HUDEP-2 (cell line): ENCODE results near the gene EFNA3.
A peak's percentile ranks its signal among the peaks of the same experiment; 100 is the strongest.

Source experiments
- DNase-seq, 76 experiments: peaks; one replicate each; lab custom pipeline; 2025; ENCODE audit not compliant: unreplicated experiment in 76 of 76; lab: John Stamatoyannopoulos, UW

The EFNA3 gene, protein sequence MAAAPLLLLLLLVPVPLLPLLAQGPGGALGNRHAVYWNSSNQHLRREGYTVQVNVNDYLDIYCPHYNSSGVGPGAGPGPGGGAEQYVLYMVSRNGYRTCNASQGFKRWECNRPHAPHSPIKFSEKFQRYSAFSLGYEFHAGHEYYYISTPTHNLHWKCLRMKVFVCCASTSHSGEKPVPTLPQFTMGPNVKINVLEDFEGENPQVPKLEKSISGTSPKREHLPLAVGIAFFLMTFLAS

GRCh38 chr1:155078469-155079209 is at the start of gene EFNA3:
TSS of gene EFNA3 (plus strand) at chr1:155078837. CDS start at chr1:155078942, 105 bp downstream.
- DNase-seq: peak in 54 of 76 experiments; percentile 11 to 73 (median 54)

DNA sequence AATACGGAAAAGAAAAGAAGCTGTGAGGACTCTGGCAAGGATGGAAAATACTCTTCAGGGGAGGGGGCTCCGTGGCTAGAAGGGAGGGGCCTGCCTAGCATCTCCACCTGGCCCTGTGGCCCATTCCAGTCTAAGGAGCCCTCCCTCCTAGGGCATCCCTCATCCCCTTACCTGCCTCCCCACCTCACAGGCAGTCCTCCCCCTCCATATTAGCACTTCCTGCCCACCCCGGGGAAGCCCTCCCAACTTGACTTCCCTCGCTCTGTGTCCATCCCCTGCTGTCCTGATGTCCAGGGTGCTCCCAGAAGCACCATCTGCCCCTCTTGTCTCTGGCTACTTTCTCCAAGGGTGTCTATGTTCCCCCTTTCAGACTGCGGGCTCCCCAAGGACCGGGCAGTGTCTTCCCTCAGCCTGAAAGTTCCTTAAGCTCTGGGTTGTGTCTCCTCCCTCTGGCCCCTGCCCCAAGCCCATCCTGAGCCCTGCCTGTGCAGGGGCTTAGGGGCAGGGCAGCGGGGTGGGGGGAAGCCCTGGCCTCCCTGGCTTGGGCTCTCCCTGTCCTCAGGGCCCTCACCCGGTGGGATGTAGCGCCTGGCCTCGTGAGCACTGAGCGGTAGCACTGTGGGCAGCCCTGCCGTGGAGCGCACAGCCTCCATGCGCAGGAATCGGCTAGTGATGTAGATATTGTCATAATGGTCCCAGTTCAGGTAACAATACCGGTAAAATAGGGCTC is 49.0 kb upstream of the EFNA3 start:
- DNase-seq: no peak

- DNase-seq: no peak
Observed at GRCh38 chr1:155030243-155030795, 48.3 kb upstream of the EFNA3 start.

DNA sequence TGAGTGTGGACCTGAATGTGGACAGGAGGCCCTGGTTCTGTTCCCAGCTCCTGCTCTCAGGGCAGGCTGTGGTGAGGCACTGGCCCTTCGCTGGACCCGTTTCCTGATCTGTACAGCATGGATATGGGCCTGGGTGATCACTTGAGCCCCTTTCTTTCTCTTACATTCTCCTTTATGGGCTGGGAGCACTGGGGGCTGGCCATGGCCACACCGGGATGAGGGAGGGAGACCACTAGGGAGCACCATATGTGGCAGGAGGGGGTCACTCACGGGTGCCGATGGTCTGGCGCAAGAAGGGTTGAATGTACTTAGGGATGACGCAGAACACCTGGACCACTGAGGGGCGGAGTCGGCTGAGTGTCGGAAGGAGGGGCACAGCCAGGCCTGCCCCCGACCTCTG is 47.7 kb upstream of the EFNA3 start:
- DNase-seq: no peak

- DNase-seq: no peak
Observed at GRCh38 chr1:155032886-155033285, 45.8 kb upstream of the EFNA3 start.

DNA sequence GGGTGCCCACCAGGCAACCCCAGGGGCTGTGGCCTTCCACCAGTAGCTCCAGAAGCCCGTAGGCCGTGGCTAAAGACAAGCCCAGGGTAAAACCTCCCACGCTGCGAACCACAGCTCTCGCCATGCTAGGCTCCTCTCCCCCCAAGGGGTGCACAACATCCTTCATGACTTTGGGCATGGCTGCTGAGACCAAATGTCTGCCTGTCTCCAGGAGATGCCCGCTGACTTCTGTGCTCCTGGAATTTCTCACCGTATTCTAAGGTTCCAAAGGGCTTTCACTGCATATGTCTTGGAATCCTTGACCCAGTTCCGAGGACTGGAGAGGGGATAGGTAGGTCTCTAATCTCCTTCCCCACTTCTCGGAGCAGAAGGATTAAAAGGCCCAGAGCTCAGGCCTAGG is 45.1 kb upstream of the EFNA3 start, which contains the start of the genes DCST1 and DCST2:
Gene DCST1 (plus strand): TSS at position 301 of the 400 bp plus-strand sequence. CDS start 213 bp downstream, outside the sequence.
Gene DCST2 (minus strand): TSS at position 258 of the 400 bp plus-strand sequence. CDS start 80 bp downstream, at position 178.
- no peak for DNase-seq

DNA sequence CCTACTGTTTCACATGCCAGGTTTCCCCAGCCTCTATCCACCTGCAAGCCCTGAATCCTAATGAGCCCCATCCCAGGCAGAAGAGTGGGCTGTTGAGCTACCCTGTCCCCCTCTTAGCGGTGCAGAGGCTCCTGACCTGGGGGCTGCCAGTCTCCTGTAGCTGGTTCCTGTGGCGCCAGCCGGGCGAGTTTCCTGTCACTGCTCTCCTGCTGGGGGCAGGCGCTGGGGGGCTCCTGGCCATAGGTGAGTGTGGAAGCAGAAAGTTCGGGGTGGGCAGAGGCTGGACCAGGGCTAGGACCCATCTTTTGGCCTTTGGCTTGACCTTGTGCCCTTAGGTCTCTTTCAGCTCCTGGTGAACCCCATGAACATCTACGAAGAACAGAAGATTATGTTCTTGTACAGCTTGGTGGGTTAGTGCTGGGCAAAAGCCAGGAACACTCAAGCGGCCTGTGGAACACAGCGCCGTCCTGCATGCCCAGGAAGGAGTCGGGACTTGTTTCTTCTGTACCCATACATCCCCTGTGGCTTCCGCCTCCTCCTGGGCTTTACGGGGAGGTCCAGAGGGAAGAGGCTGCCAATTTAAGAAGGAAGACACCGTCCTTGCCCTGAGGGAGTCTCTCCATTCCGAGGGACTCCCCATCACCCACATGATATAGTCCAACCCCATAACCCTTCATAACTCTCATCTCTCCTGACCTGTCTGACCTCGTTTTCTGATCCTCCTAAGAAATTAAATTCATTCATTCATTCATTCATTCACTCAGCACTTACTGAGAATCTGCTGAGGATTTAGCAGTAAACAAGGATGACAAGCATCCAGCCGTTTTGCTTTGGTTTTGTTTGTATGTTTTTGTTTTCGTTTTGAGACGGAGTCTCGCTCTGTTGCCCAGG is 44.1 kb upstream of the EFNA3 start:
- DNase-seq: no peak

- no peak for DNase-seq
Observed at GRCh38 chr1:155035936-155036335, 42.7 kb upstream of the EFNA3 start.

DNA sequence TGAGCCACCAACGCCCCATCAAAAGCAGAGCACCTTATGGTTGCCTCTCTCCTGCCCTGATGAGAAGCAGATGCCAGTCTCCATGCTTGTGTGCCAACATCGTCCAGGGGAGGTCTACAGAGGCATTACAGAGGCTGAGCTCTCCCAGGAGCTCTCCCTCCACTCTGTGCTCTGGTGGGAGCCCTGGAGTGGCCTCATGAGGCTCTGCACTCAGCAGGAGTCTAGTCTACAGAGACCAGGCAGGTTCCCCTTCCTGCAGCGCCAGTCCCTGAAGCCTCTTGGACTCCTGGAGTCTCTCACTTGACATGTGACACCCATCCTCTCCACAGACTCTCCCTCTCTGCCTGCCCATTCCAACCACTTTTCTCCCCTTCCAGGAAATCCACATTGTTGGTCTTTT is 41.6 kb upstream of the EFNA3 start:
- no peak for DNase-seq

DNA sequence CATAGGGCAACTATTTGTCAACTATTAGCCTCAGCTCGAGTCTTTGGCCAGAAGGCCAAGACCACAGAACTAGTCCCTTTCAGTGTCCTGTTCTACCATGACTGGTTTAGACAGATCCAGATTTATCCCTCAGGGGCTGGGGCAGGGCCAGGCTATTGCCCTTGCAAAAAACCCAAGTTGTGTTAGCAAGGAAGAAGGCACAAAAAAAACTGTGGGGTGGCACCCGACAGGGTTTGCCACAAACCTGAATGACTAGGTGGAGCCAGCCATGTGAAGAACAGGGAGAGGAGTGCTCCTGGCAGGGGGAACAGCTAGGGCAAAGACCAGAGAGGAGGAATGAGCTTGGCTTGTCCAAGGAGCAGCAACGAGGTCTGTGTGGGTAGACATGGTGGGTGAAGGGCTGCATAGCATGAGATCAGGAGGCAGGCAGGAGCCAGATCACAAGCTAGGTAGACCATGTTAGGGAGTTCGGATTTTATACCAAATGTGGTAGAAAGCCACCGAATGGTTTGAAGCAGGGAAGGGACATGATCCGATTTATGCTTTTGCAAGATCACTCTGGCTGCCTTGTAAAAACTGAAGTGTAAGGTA is 40.7 kb upstream of the EFNA3 start:
- no peak for DNase-seq

DNA sequence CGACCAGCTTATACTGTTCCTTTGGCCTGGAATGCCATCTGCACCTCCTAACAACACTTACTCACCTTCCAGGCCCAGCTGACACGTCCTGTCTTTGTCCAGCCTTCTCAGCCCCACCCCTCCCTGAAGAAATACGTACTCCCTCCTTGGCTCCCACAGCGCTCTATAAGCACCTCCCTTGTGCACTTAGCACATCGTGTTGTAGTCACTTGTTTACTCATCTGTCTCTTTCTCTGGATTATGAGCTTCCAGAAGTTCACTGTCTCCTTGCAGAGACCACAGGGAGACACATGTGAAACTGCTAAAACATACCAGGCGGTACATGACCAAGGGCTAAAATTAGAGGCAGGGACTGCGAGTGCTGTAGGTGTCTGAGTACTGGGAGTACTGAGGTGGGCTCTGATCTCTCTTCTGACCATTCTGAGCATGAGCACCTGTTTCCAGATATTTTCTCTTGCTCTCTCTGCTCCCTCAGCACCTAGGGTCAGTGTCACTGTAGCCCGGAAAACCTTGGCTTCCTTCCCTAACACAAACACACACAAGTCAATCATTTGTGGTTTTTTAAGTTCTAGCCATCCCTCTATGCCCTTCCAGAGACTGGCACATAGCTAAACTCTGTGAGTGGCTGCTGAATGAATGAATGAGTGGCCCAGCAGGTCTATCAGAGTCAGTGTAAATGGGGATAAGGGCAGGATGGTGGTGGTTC is 39.9 kb upstream of the EFNA3 start:
- no peak for DNase-seq

GRCh38 chr1:155039308-155039669 is 39.3 kb upstream of the EFNA3 start:
- DNase-seq: no peak

DNA sequence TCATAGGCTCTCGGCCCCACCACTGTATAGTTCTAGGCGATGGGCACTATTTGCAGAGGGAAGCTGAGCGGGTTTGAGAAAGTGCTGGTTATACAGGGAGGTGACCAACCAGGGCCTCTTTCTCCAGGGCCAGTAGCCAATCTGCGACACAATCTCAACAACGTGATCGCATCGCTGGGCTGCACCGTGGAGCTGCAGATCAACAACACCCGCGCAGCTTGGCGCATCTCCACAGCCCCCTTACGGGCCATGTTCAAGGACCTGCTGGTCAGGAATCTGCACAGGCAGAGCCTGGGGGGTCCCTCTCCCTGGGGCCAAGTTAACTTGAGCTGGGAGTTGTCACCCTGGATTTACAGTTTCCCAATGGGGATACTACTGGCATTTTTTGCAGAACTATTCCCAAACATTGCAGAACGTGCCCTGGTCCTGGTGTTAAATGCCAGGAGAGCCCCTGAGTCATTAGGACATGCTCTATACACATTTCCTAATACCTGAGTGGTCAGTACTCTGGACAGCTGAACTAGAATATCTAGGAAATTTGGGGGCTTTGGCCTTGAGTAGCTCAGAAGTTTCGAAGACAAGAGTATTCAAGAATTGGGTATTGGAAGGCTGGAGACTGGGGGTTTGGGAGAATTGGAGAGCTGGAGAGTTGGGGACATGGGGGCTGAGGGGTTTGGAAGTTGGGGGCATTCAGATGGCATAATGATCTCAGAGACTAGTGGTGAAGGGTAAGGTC is 38.1 kb upstream of the EFNA3 start:
- no peak for DNase-seq

DNA sequence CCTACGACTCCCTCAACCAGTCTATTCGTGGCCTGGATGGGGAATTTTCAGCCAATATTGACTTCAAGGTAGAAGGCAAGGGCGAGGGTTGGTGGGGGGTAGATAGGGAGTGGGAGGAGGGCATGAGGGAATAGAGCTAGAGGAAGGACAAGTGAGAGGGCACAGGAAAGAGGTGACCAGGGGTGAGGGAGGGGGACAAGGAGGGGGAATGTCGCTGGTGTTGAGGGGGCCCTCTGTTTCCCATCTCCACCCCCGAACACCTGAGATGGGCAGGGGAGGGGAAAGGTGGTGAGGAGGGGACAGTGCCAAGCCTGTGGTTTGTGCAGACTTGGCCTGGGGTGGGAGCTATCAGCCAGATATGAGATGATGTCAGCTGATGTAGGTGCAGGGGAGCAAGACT is 35.8 kb upstream of the EFNA3 start:
- no peak for DNase-seq

GRCh38 chr1:155043301-155043702 is 35.3 kb upstream of the EFNA3 start:
- DNase-seq: no peak

GRCh38 chr1:155043793-155044192 is 34.8 kb upstream of the EFNA3 start:
- DNase-seq: no peak

GRCh38 chr1:155044365-155044764 is 34.3 kb upstream of the EFNA3 start:
- no peak for DNase-seq

DNA sequence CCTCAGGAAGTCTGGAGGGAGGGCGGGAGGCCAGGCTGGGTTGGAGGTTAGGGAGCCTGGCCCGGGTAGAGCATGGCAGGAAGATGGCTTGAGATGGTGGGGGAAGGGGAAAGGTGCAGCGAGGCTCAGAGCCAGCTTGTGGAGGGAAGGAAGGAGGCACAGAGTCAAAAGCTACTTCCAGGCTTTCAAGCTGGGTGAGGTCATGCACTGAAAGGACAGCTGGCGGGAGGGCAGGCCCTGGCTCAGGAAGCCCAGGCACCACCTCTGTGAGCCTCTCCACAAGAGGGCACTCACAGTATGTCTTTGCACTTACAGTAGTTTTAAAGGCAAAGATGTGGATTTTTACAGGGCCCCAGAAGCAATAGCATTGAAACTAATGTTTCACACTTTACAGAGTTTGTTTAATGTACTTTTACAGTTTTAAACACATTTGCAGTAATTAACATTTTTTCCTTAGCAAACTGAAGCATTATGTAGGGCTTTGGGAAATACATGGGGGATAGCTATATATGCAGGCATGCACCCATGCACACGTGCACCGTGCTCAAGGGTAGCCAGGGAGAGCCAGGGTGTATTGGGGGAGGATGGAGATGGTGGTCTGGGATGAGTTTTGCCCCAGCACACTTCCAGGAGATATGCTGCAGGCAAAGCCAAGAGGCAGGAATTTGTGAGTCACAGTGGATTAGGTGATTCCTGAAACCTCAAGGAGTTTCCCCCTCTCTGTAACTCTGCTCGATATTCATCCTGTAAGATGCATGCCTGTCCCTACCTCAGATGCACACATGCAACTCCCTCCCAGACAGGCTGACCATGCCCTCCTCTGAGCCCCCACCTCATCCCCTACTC is 33.6 kb upstream of the EFNA3 start:
- peak in 68 of 76 experiments; percentile 18 to 84 (median 58) for DNase-seq
